Activated gamma-delta T cell (primary cell): ENCODE data around the gene MYBPC1.
"Not testable (repeated sequence)": the region's sequence is repeated elsewhere in the genome, so short reads cannot be mapped to it uniquely, and the experiment has no call there.

Experiments used
- DNase-seq: peaks from one replicate; lab custom pipeline; 2025; lab: John Stamatoyannopoulos, UW

Gene MYBPC1

DNA sequence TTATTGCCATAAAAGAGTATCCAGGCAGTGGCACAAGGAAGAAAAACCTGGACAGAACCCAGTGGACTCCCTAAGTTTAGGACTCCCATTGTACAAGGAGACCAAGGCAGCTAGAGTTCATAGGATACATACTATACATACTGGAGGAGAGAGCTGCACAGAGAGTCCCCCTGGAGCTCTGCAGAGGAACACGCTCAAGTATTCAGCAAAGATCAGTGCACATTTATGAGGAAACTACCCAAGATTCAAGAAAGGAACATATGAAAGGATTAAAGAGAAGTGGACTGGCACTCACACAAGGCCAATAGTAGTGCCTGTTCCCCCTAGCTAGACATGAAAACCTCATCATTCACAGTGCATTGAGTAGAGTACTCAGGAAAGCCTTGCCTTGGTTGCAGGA is 59.7 kb downstream of the MYBPC1 start:
- DNase-seq, result no peak

- no peak for DNase-seq
These were observed 60.6 kb downstream of the MYBPC1 start for GRCh38 chr12:101655393-101655792.

DNA sequence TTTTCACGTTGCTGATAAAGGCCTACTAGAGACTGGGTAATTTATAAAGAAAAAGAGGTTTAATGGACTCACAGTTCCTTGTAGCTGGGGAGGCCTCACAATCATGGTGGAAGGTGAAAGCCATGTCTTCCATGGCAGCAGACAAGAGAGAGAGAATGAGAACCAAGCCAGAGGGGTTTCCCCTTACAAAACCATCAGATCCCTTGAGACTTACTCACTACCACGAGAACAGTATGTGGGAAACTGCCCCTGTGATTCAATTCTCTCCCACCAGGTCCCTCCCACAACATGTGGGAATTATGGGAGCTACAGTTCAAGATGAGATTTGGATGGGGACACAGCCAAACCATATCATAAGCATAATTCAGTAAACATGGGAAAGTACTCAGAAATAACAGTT is 65.9 kb downstream of the MYBPC1 start:
- not testable (repeated sequence) for DNase-seq

- no peak for DNase-seq
These were observed 68.5 kb downstream of the MYBPC1 start for GRCh38 chr12:101663298-101663697.

DNA sequence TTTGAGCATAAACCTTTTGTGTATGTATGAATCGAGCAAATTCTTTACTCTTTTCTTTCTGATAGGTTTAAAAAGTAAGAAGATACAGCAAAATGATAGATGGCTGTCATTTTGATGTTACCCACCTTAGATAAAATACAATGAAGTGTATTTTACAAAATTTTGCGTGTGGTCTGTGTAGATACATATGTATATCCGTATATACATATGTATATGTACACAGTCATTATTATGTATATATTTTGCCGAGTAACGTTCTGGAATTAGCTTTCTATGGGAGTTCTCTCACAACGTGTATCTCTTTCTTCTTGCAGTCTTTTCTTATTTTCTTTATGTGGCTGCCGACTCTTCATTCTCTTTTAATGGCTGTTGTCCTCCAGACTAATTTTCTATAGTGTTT is 70.2 kb downstream of the MYBPC1 start:
- no peak for DNase-seq

DNA sequence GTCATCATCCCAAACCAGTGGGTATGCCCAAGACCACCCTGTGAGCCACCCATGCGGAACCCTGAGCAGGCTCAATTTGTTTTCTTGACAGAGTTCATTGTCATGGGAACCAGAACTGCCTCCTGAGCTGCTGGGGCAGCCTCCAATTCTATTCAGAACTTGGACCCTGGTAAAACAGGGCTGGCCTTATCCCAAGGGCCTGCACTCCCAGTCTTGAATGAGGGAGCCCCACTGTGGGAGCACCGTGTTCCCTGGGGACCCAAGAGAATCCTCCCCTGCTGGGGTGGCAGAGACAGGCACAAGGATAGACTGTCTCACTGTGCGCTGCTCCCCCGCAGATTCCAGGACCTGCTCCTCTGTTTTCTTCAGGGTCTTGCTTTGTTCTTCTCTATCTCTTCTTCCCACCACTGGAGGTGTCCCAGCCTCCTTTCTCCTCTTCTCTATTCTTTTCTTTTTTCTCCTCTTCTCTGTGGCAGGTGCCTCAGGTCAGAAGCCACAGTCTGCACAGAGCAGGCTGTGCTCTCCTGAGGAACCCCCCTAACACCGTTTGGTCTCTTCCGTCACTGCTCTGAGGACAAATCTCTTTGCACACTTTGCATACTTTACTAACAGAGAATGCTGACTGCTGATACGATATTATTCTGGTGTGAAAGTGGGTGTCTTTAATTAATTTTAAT is 71.4 kb downstream of the MYBPC1 start:
- no peak for DNase-seq

GRCh38 chr12:101667591-101667990 is 72.8 kb downstream of the MYBPC1 start:
- DNase-seq, result no peak

- no peak for DNase-seq
These were observed 75.4 kb downstream of the MYBPC1 start for GRCh38 chr12:101670007-101670671.

DNA sequence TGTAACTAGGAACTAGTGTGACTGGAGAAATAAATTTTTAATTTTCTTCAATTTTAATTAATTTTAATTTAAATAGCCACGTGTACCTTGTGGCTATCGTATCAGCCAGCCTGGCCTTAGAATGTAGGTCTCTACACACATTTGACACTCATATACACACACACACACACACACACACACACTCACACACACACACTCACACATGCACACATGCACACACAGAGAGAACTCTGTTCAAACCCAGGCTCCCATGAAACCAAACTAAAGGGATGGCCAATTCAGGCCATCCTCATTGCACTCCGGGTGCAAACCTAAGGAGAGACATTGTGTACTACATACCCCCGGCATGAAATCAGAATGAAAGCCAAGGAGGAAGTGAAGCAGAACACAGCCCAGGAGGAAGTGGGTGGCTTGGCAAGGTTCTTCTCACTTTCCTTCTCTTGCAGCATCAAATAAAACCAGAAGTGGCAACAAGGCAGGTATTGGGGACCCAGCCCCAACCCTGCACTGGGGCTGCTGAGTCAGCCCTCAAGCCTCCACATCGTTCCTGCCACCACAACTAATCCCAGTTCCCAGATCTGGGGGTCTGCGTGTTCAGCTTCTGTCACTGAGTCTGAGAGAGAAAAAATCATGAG is 76.5 kb downstream of the MYBPC1 start:
- no peak for DNase-seq

- DNase-seq, result no peak
These were observed 77.1 kb downstream of the MYBPC1 start for GRCh38 chr12:101671833-101672232.

DNA sequence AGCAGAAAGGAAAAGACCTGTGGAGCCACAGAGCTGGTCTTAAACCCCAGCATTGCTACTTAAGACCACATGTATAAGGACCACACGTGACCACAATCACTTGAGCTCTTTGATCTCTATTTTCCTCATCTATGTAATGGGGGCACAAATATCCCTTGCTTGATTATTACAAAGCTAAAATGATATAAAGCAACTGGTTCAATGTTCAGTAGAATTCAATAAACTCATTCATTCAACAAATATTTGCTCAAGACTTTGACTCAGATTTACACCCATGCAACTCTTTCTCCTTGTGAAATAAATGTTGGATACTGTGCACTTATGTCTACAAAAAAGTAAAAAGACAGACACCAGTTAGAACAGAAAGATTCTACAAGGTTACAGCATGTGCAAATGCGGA is 80.8 kb downstream of the MYBPC1 start:
- no peak for DNase-seq

DNA sequence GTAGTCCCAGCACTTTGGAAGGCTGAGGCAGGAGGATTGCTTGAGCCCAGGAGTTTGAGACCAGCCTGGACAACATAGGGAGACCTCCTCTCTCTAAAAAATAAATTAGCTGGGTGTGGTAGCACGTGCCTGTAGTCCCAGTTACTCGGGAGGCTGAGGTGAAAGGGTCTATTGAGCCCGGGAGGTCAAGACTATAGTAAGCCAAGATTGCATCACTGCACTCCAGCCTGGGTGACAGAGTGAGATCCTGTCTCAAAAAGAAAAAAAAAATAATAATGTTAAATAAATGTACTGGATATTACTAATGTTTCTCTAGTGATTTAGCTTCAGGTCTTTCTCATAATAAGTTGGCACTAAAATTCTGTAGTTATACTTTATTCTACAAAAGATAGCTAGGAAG is 81.7 kb downstream of the MYBPC1 start:
- not testable (repeated sequence) for DNase-seq

DNA sequence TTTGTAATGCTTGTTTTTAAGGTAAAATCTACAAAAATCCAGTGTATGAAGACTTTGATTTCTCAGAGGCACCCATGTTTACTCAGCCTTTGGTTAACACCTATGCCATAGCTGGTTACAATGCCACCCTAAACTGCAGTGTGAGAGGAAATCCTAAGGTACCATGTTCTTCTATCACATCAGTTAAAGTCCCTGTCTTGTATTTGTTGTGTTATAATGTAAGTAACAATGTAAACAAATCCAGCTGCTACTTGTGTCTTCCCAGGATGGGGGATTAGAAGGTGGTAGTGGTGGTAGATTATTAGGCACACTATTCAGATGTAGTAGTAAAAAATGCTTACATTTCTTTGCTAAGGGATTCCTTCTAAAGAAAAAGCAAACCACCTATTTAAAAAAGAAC is 83.3 kb downstream of the MYBPC1 start:
- DNase-seq, result no peak

GRCh38 chr12:101680240-101680639 is 85.5 kb downstream of the MYBPC1 start:
- no peak for DNase-seq

- no peak for DNase-seq
These were observed 85.9 kb downstream of the MYBPC1 start for GRCh38 chr12:101680647-101681046.

DNA sequence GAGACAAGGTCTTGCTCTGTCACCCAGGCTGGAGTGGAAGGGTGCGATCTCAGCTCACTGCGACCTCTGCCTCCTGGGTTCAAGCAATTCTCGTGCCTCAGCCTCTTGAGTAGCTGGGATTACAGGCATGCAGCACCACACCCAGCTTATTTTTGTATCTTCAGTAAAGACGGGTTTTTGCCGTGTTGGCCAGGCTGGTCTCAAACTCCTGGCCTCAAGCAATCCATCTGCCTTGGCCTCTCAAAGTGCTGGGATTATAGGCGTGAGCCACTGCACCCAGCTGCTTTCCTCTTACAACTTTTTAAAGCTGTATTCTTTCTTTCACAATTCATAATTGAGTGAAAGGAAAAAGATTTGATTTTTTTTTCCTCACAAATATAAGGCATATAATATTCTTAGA is 86.9 kb downstream of the MYBPC1 start:
- DNase-seq, result not testable (repeated sequence)

DNA sequence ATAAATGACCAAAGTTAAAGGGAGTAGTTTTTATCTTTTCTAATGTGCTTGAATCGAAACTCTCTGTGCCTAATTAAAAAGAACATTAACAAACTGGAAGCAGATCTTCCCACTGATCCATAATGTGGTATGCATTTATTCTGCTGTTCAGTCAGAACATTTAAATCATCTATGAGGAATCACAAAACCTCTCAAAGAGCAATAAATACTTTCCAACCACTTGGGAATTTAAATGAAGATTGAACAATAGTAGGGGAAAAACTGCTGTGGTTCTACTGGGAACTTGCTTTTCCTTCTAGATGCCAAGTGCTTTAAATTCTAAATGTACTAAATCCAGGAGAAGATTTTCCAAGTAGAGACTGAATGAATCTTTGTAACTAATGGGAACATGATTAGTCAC is 90.3 kb downstream of the MYBPC1 start:
- no peak for DNase-seq

DNA sequence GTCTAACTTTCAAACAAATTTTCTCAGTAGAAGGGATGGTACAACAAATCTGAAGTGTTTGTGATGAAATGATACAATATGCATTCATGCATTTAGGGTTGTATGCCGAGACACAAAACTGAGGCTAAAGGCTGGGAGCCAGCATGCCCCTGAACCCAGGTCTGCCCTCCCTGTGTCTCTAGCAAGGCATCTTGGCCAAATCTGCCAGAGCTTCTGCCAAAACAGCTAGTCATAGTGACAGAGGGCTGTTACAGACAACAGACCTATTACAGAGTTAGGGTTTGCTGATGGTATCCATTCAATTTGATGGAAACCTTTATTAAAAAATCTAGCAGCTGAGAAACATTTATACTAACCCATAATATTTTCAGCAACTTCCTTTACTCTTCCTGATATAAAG is 91.4 kb downstream of the MYBPC1 start:
- no peak for DNase-seq

DNA sequence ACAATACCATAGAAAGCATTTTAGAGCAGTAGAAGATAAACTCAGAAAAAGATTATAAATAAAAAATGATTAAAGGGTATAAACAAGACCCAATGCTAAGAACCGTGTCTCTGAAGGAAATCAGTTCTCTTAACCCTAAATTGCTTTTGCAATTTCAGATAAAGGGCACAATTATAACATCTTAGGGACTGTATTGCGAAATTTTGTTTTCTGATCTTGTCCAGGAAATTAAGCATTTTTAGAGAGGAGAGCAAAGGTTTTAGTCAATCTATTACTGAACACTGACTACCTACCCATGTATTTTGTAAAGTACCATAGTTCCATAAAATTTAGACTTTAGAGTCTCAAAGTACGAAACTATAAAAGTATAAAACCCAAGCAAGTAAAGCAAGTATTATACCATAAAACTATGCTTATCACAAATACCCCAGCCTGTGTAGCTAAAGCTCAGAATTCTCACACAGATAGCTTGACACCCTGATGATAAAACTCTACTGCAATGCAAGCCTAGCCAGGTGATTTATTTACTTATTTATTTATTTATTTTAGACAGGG is 95.8 kb downstream of the MYBPC1 start:
- DNase-seq, result no peak

- DNase-seq, result no peak
These were observed 96.8 kb downstream of the MYBPC1 start for GRCh38 chr12:101691503-101692096.

DNA sequence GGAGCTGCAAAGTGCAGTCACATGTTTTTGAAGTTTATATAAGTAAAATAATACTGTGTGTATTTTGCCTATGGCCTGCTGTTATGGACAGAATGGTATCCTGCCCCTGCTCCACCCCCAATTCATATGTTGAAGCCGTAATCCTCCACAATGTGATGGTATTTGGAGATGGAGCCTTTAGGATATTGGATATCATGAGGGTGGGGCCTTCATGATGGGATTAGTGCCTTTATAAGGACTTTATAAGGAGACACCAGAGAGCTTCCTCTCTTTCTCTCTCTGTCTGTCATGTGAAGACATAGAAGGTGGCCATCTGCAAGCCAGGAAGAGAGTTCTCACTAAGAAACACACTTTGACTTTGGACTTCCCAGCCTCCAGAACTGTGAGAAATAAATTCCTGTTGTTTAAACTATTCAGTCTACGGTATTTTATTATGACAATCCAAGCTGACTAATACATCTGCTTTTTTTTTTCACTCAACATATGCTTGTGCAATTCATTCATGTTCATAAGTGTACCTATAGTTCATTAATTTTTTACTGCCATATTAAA is 99.6 kb downstream of the MYBPC1 start:
- DNase-seq, result no peak

GRCh38 chr12:101694986-101695385 is 100.2 kb downstream of the MYBPC1 start:
- DNase-seq, result no peak
